OCI-LY1 (cell line): ENCODE measurements around the gene USP49.

Source experiments
- H2AFZ ChIP-seq: fragments of 200-600 bp; sonication (generic), shearing (Covaris generic); 2 replicates; pipeline ENCODE4 v1.6.0; 2014; ENCODE audit warnings: antibody characterized with exemption, mild to moderate bottlenecking, low read length
- H3F3A ChIP-seq: fragments of 200-600 bp; sonication (generic), shearing (Covaris generic); 2 replicates; pipeline ENCODE4 v1.6.0; 2014; ENCODE audit warnings: mild to moderate bottlenecking, antibody characterized with exemption, low read length, moderate library complexity; ENCODE audit not compliant: insufficient read depth
- H3K27ac ChIP-seq: fragments of 200-600 bp; sonication (generic); 2 replicates; pipeline ENCODE4 v1.5.1; 2014; ENCODE audit warnings: low read length, mixed run types, mild to moderate bottlenecking, low read depth; ENCODE audit not compliant: poor library complexity, severe bottlenecking
- H3K27me3 ChIP-seq: fragments of 200-600 bp; sonication (generic); 2 replicates; pipeline ENCODE4 v1.6.0; 2014; ENCODE audit warnings: antibody characterized with exemption, mild to moderate bottlenecking, low read length, moderate library complexity; ENCODE audit not compliant: insufficient read depth
- H3K36me3 ChIP-seq: fragments of 200-600 bp; sonication (generic); 2 replicates; pipeline ENCODE4 v1.6.1; 2014; ENCODE audit warnings: mild to moderate bottlenecking, antibody characterized with exemption, low read length, moderate library complexity, mixed read lengths; ENCODE audit not compliant: insufficient read depth
- H3K4me1 ChIP-seq: fragments of 200-600 bp; sonication (generic); 2 replicates; pipeline ENCODE4 v1.5.1; 2014; ENCODE audit warnings: mild to moderate bottlenecking, low read length, moderate library complexity; ENCODE audit not compliant: insufficient read depth, severe bottlenecking
- H3K4me2 ChIP-seq: fragments of 200-600 bp; sonication (generic), shearing (Covaris generic); 2 replicates; pipeline ENCODE4 v1.6.1; 2014; ENCODE audit warnings: low read length
- H3K4me3 ChIP-seq: fragments of 200-600 bp; sonication (generic); 2 replicates; pipeline ENCODE4 v1.5.1; 2014; ENCODE audit warnings: low read length, low read depth, mild to moderate bottlenecking, mixed read lengths; ENCODE audit not compliant: poor library complexity, severe bottlenecking
- H3K79me2 ChIP-seq: fragments of 200-600 bp; shearing (Covaris generic); 2 replicates; pipeline ENCODE4 v1.6.1; 2016; ENCODE audit warnings: mixed run types, low read length, mixed read lengths; ENCODE audit not compliant: insufficient read depth
- H3K9ac ChIP-seq: fragments of 200-600 bp; sonication (generic), shearing (Covaris generic); 2 replicates; pipeline ENCODE4 v1.6.1; 2014; ENCODE audit warnings: mild to moderate bottlenecking, low read length, mixed read lengths
- H3K9me2 ChIP-seq: fragments of 200-600 bp; sonication (generic), shearing (Covaris generic); 2 replicates; pipeline ENCODE4 v1.6.1; 2014; ENCODE audit warnings: low read depth, mild to moderate bottlenecking, low read length, mixed read lengths
- H3K9me3 ChIP-seq: fragments of 200-600 bp; shearing (Covaris generic); 2 replicates; pipeline ENCODE4 v1.6.1; 2014; ENCODE audit warnings: low read length, mixed read lengths
- H4K20me1 ChIP-seq: fragments of 200-600 bp; sonication (generic), shearing (Covaris generic); 2 replicates; pipeline ENCODE4 v1.6.0; 2016; ENCODE audit warnings: mild to moderate bottlenecking, low read length; ENCODE audit not compliant: insufficient read depth
- CTCF ChIP-seq: fragments of 200-600 bp; sonication (generic), shearing (Covaris generic); IDR thresholded peaks from 2 replicates; pipeline ENCODE4 v1.5.1; 2017; ENCODE audit warnings: mild to moderate bottlenecking, antibody characterized with exemption, low read length, moderate library complexity, mixed read lengths
- EZH2 ChIP-seq: fragments of 200-600 bp; sonication (generic), shearing (Covaris generic); IDR thresholded peaks from 2 replicates; pipeline ENCODE4 v1.8.0; 2017; ENCODE audit warnings: borderline replicate concordance, mixed run types, mild to moderate bottlenecking, antibody characterized with exemption, low read length, moderate library complexity, mixed read lengths

The USP49 gene

GRCh38 chr6:41824571-41825569 is 70.3 kb downstream of the USP49 start:
- Histone ChIP-seq H3K9me3 (no peaks in the 10 kb centered on the region), H2AFZ (no peak overlapping the region), H3K9me2 (no peaks in the 10 kb centered on the region), H3K4me1 (no peaks in the 10 kb centered on the region), H4K20me1 (no peaks in the 10 kb centered on the region), H3K4me2 (no peak overlapping the region), H3F3A (no peaks in the 10 kb centered on the region), H3K9ac (no peak overlapping the region), H3K27ac (no peak overlapping the region), H3K36me3 (no peaks in the 10 kb centered on the region), H3K4me3 (no peak overlapping the region), H3K79me2 (no peaks in the 10 kb centered on the region), H3K27me3 (no peaks in the 10 kb centered on the region)
- TF ChIP-seq CTCF (no peak), EZH2 (no peak)

- no peaks in the 10 kb centered on the region for H3K36me3 ChIP-seq
- no peak overlapping the region for H3K4me2 ChIP-seq
- H3K9me2 ChIP-seq = no peaks in the 10 kb centered on the region
- no peak overlapping the region for H3K4me3 ChIP-seq
- H3K27ac ChIP-seq = no peak overlapping the region
- no peak overlapping the region for H2AFZ ChIP-seq
- no peaks in the 10 kb centered on the region for H3K27me3 ChIP-seq
- no peaks in the 10 kb centered on the region for H3K79me2 ChIP-seq
- no peaks in the 10 kb centered on the region for H3K9me3 ChIP-seq
- H3F3A ChIP-seq = no peaks in the 10 kb centered on the region
- no peaks in the 10 kb centered on the region for H4K20me1 ChIP-seq
- H3K9ac ChIP-seq = no peak overlapping the region
- no peak for TF ChIP-seq EZH2
- TF ChIP-seq CTCF = no peak
- no peaks in the 10 kb centered on the region for H3K4me1 ChIP-seq
Measured at GRCh38 chr6:41823178-41823577, 72.0 kb downstream of the USP49 start.

- Histone ChIP-seq H2AFZ (no peak overlapping the region), H3K79me2 (no peaks in the 10 kb centered on the region), H4K20me1 (no peaks in the 10 kb centered on the region), H3K9ac (no peak overlapping the region), H3K27ac (no peak overlapping the region), H3K4me1 (no peaks in the 10 kb centered on the region), H3K4me2 (no peak overlapping the region), H3K9me2 (no peaks in the 10 kb centered on the region), H3K36me3 (no peaks in the 10 kb centered on the region), H3K4me3 (no peak overlapping the region), H3K9me3 (no peaks in the 10 kb centered on the region), H3K27me3 (no peaks in the 10 kb centered on the region), H3F3A (no peaks in the 10 kb centered on the region)
- TF ChIP-seq CTCF (no peak), EZH2 (no peak)
Measured at GRCh38 chr6:41822021-41822420, 73.2 kb downstream of the USP49 start.
